ENCODE measurements around the gene VAV2.

DNA sequence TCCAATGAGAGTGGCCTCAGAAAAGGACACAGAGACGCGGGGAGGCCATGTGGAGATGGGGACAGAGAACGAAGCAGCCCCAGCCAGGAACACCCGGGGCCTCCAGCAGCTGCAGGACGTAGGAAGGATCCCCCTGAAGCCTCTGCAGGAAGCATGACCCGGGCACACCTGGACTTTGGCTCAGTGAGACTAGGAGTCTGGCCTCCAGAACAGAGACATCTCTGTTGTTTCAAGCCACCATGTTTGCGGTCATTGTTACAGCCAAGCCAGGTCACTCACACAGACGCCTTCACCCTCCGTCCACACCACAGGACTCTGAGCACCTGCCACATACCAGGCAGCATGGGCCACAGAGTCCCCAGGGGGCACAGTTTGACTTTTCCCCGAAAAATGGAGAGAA, 190.4 kb downstream of the VAV2 start:
- TF ChIP-seq POLR2AphosphoS5 (IDR thresholded peaks at IDR 0.05) = no peak
- TF ChIP-seq POLR2A (IDR thresholded peaks at IDR 0.05) = no peak
- TF ChIP-seq, protein P1, sequence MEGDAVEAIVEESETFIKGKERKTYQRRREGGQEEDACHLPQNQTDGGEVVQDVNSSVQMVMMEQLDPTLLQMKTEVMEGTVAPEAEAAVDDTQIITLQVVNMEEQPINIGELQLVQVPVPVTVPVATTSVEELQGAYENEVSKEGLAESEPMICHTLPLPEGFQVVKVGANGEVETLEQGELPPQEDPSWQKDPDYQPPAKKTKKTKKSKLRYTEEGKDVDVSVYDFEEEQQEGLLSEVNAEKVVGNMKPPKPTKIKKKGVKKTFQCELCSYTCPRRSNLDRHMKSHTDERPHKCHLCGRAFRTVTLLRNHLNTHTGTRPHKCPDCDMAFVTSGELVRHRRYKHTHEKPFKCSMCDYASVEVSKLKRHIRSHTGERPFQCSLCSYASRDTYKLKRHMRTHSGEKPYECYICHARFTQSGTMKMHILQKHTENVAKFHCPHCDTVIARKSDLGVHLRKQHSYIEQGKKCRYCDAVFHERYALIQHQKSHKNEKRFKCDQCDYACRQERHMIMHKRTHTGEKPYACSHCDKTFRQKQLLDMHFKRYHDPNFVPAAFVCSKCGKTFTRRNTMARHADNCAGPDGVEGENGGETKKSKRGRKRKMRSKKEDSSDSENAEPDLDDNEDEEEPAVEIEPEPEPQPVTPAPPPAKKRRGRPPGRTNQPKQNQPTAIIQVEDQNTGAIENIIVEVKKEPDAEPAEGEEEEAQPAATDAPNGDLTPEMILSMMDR (IDR thresholded peaks at IDR 0.05) = no peak

Data from sigmoid colon (tissue), 4 donors.